NT2/D1 (cell line): ENCODE results near the gene KRIT1.
"Not testable (repeated sequence)": the region's sequence is repeated elsewhere in the genome, so short reads cannot be mapped to it uniquely, and the experiment has no call there.

ENCODE experiments used
- DNase-seq: peaks from one replicate; pipeline ENCODE4 v3.0.0-alpha.2; 2011; ENCODE audit warnings: low read depth, low spot score
- H3K27me3 ChIP-seq: 2 replicates; pipeline ENCODE4 v1.6.0; 2011; ENCODE audit warnings: mild to moderate bottlenecking; ENCODE audit not compliant: insufficient read length, insufficient read depth
- H3K36me3 ChIP-seq: 2 replicates; pipeline ENCODE4 v1.6.1; 2011; ENCODE audit warnings: mild to moderate bottlenecking, low read length, mixed read lengths; ENCODE audit not compliant: insufficient read depth, insufficient read length
- H3K4me1 ChIP-seq: 2 replicates; pipeline ENCODE4 v1.5.1; 2011; ENCODE audit not compliant: insufficient read depth, insufficient read length
- H3K4me3 ChIP-seq: 2 replicates; pipeline ENCODE4 v1.5.1; 2011; ENCODE audit warnings: low read depth; ENCODE audit not compliant: insufficient read length
- H3K9ac ChIP-seq: 2 replicates; pipeline ENCODE4 v1.6.0; 2011; ENCODE audit warnings: low read depth; ENCODE audit not compliant: insufficient read length
- H3K9me3 ChIP-seq: 2 replicates; pipeline ENCODE4 v1.5.1; 2011; ENCODE audit warnings: mild to moderate bottlenecking, low read length; ENCODE audit not compliant: insufficient read depth
- SUZ12 ChIP-seq: IDR thresholded peaks from 2 replicates; pipeline ENCODE4 v1.6.1; 2011; ENCODE audit not compliant: insufficient read length, insufficient read depth; ENCODE audit errors: extremely low read depth
- YY1 ChIP-seq: IDR thresholded peaks from 2 replicates; pipeline ENCODE4 v1.6.1; 2011; ENCODE audit not compliant: insufficient read length, insufficient read depth
- ZNF274 ChIP-seq: IDR thresholded peaks from 2 replicates; pipeline ENCODE4 v1.6.1; 2011; ENCODE audit warnings: mild to moderate bottlenecking, low read depth, low read length

KRIT1 gene

GRCh38 chr7:92221766-92222165, 23.9 kb downstream of the KRIT1 start:
- H3K9me3 ChIP-seq, result no peaks in the 10 kb centered on the region
- H3K4me3 ChIP-seq, result no peak overlapping the region
- H3K27me3 ChIP-seq, result no peaks in the 10 kb centered on the region
- peaks cover 76% of the 10 kb centered on the region for H3K36me3 ChIP-seq
- H3K9ac ChIP-seq, result no peak overlapping the region
- H3K4me1 ChIP-seq, result no peaks in the 10 kb centered on the region
- TF ChIP-seq SUZ12 (no peak), YY1 (no peak), ZNF274 (no peak)
- DNase-seq, result no peak

GRCh38 chr7:92206672-92207071, 39.0 kb downstream of the KRIT1 start:
- H3K36me3 ChIP-seq, result peaks cover 24% of the 10 kb centered on the region
- TF ChIP-seq YY1 (no peak), ZNF274 (no peak), SUZ12 (no peak)

GRCh38 chr7:92205987-92206386, 39.7 kb downstream of the KRIT1 start:
- no peak for DNase-seq
- peaks cover 19% of the 10 kb centered on the region for H3K36me3 ChIP-seq
- TF ChIP-seq YY1 (no peak), SUZ12 (no peak), ZNF274 (no peak)

More at GRCh38 chr7:92206672-92207071, 39.0 kb downstream of the KRIT1 start:
- H3K9ac ChIP-seq, result no peak overlapping the region
- no peaks in the 10 kb centered on the region for H3K9me3 ChIP-seq
- DNase-seq, result no peak
- H3K4me1 ChIP-seq, result no peaks in the 10 kb centered on the region
- H3K27me3 ChIP-seq, result no peaks in the 10 kb centered on the region
- no peak overlapping the region for H3K4me3 ChIP-seq

GRCh38 chr7:92200791-92201190, 44.9 kb downstream of the KRIT1 start:
- Histone ChIP-seq H3K9me3 (no peaks in the 10 kb centered on the region), H3K27me3 (no peaks in the 10 kb centered on the region), H3K4me1 (no peaks in the 10 kb centered on the region), H3K36me3 (peaks cover 35% of the 10 kb centered on the region), H3K4me3 (no peak overlapping the region), H3K9ac (no peak overlapping the region)
- no peak for TF ChIP-seq SUZ12
- TF ChIP-seq ZNF274, result no peak
- no peak for TF ChIP-seq YY1
- no peak for DNase-seq

More at GRCh38 chr7:92205987-92206386, 39.7 kb downstream of the KRIT1 start:
- Histone ChIP-seq H3K9ac (no peak overlapping the region), H3K4me3 (no peak overlapping the region), H3K4me1 (no peaks in the 10 kb centered on the region), H3K9me3 (no peaks in the 10 kb centered on the region), H3K27me3 (no peaks in the 10 kb centered on the region)

- H3K4me1 ChIP-seq, result no peaks in the 10 kb centered on the region
- H3K9ac ChIP-seq, result no peak overlapping the region
- TF ChIP-seq SUZ12, result no peak
- no peak for TF ChIP-seq YY1
- TF ChIP-seq ZNF274, result no peak
- H3K36me3 ChIP-seq, result peaks cover 4% of the 10 kb centered on the region
- H3K9me3 ChIP-seq, result peaks cover 13% of the 10 kb centered on the region
- H3K27me3 ChIP-seq, result no peaks in the 10 kb centered on the region
- H3K4me3 ChIP-seq, result no peak overlapping the region
- DNase-seq, result no peak
Observed at GRCh38 chr7:92192326-92192725, 53.4 kb downstream of the KRIT1 start.

GRCh38 chr7:92189246-92189645, 56.5 kb downstream of the KRIT1 start:
- DNase-seq, H3K36me3 ChIP-seq, H3K4me3 ChIP-seq, H3K4me1 ChIP-seq, H3K9ac ChIP-seq, H3K27me3 ChIP-seq: not testable (repeated sequence)
- peaks cover 13% of the 10 kb centered on the region for H3K9me3 ChIP-seq

GRCh38 chr7:92184294-92184693, 61.4 kb downstream of the KRIT1 start:
- not testable (repeated sequence) for H3K4me1 ChIP-seq, H3K27me3 ChIP-seq, H3K4me3 ChIP-seq, H3K9ac ChIP-seq, H3K9me3 ChIP-seq, DNase-seq, H3K36me3 ChIP-seq
